HCT116 (cell line): ENCODE measurements around the gene MRPL44. TPM values are rescaled to one million over a fixed set of nuclear protein-coding genes. Genes with fewer than 3 reads are reported as not detected.

Experiments
- ATAC-seq: fragments of 200-7000 bp; cut with Tn5 transposase; 2 replicates; pipeline ENCODE4 v1.9.1; 2020; ENCODE audit warnings: mild to moderate bottlenecking, moderate library complexity
- BruUV-seq: library from RNA; stranded (reverse); fragments of 400-500 nt; replicated peaks from 2 replicates; lab custom pipeline; 2021; lab: Mats Ljungman, UMichigan
- CTCF ChIA-PET: fragments of 300-600 bp; sonication (Branson Sonifier 250); formaldehyde crosslinking; loops from one replicate; lab custom pipeline; 2021; ENCODE audit warnings: antibody characterized with exemption; lab: Charles Lee
- POLR2A ChIA-PET: fragments of 300-600, 350-600 bp; sonication (Branson Sonifier 250); formaldehyde crosslinking; loops from one replicate; lab custom pipeline; 2021; ENCODE audit warnings: antibody characterized with exemption; lab: Charles Lee
- RAD21 ChIA-PET, 2 experiments: fragments of 300-600 bp; sonication (Branson Sonifier 250); formaldehyde crosslinking; loops; one replicate each; lab custom pipeline; 2023; ENCODE audit warnings: low total read pairs in 2 of 2; ENCODE audit not compliant: uncharacterized antibody in 2 of 2, unreplicated experiment in 2 of 2, low non-redundant PET in 1 of 2; lab: Charles Lee
- DNase-seq: peaks from one replicate; pipeline ENCODE4 v3.0.0-alpha.2; 2010; ENCODE audit warnings: low read depth, low spot score
- H2AFZ ChIP-seq: fragments of 200-600 bp; shearing (Covaris generic), sonication (generic); 2 replicates; pipeline ENCODE4 v1.6.1; 2017; ENCODE audit warnings: low read depth, mixed run types, mixed read lengths, antibody characterized with exemption, low read length; ENCODE audit not compliant: poor library complexity, severe bottlenecking
- H3K27ac ChIP-seq: 2 replicates; pipeline ENCODE4 v1.5.1; 2012; ENCODE audit warnings: low read depth, low read length
- H3K27me3 ChIP-seq: fragments of 200-600 bp; sonication (generic); 2 replicates; pipeline ENCODE4 v1.6.1; 2016; ENCODE audit warnings: mixed run types, low read length, mixed read lengths; ENCODE audit not compliant: insufficient read depth
- H3K36me3 ChIP-seq, 2 experiments: fragments of 200-500 bp in 1 of 2; fragments of 200-600 bp in 1 of 2; sonication (Bioruptor generic) in 1 of 2; sonication (generic) in 1 of 2; 2 replicates each; pipeline versions ENCODE4 v1.5.1 to v1.6.1; 2014 to 2016; ENCODE audit warnings: low read length in 2 of 2, inconsistent platforms in 1 of 2, mixed read lengths in 1 of 2, mixed run types in 1 of 2; ENCODE audit not compliant: insufficient read depth in 2 of 2, control insufficient read depth in 1 of 2
- H3K4me1 ChIP-seq, 2 experiments: fragments of 200-600 bp in 1 of 2; sonication (generic) in 1 of 2; 2 replicates each; pipeline versions ENCODE4 v1.5.1 to v1.6.1; 2012 to 2017; ENCODE audit warnings: low read length in 2 of 2, inconsistent platforms in 1 of 2, mild to moderate bottlenecking in 1 of 2, mixed read lengths in 1 of 2, mixed run types in 1 of 2, moderate library complexity in 1 of 2; ENCODE audit not compliant: insufficient read depth in 2 of 2, control insufficient read depth in 1 of 2
- H3K4me2 ChIP-seq: fragments of 200-600 bp; sonication (generic); 2 replicates; pipeline ENCODE4 v1.6.1; 2017; ENCODE audit warnings: mixed run types, low read length, mixed read lengths
- H3K4me3 ChIP-seq, 2 experiments: fragments of 200-600 bp in 1 of 2; sonication (generic) in 1 of 2; replicated peaks in 1 of 2; 2 replicates each; pipeline ENCODE4 v1.5.1; 2011 to 2016; ENCODE audit warnings: low read length in 2 of 2, control low read depth in 1 of 2, low read depth in 1 of 2, mild to moderate bottlenecking in 1 of 2, mixed read lengths in 1 of 2, mixed run types in 1 of 2
- H3K79me2 ChIP-seq: fragments of 200-600 bp; sonication (generic); 2 replicates; pipeline ENCODE4 v1.6.1; 2017; ENCODE audit warnings: mild to moderate bottlenecking, mixed run types, low read length, moderate library complexity, mixed read lengths; ENCODE audit not compliant: insufficient read depth
- H3K9ac ChIP-seq: fragments of 200-600 bp; sonication (generic); 2 replicates; pipeline ENCODE4 v1.6.1; 2016; ENCODE audit warnings: low read length, mixed read lengths
- H3K9me2 ChIP-seq: fragments of 200-600 bp; sonication (generic), shearing (Covaris generic); 2 replicates; pipeline ENCODE4 v1.6.1; 2017; ENCODE audit warnings: mixed run types, mild to moderate bottlenecking, moderate library complexity; ENCODE audit not compliant: insufficient read depth
- H3K9me3 ChIP-seq, 2 experiments: fragments of 200-500 bp in 1 of 2; fragments of 200-600 bp in 1 of 2; sonication (Bioruptor generic) in 1 of 2; sonication (generic) in 1 of 2; 2 replicates each; pipeline ENCODE4 v1.6.1; 2014 to 2017; ENCODE audit warnings: low read length in 2 of 2, mixed read lengths in 2 of 2, inconsistent platforms in 1 of 2, low read depth in 1 of 2, mild to moderate bottlenecking in 1 of 2, mixed run types in 1 of 2, moderate library complexity in 1 of 2; ENCODE audit not compliant: control insufficient read depth in 1 of 2, insufficient read depth in 1 of 2
- H4K20me1 ChIP-seq: fragments of 200-600 bp; sonication (generic), shearing (Covaris generic); 2 replicates; pipeline ENCODE4 v1.6.1; 2017; ENCODE audit warnings: mixed run types, mild to moderate bottlenecking, moderate library complexity; ENCODE audit not compliant: insufficient read depth
- CTCF ChIP-seq, 3 experiments: fragments of 200-600 bp in 1 of 3; sonication (generic) in 1 of 3; IDR thresholded peaks in 2 of 3; conservative IDR thresholded peaks in 1 of 3; 2 replicates each; pipeline ENCODE4 v1.5.1; 2012 to 2017; ENCODE audit warnings: low read depth in 2 of 3, low read length in 2 of 3, antibody characterized with exemption in 1 of 3, borderline replicate concordance in 1 of 3, control low read depth in 1 of 3, mild to moderate bottlenecking in 1 of 3, mixed read lengths in 1 of 3, mixed run types in 1 of 3, moderate library complexity in 1 of 3; ENCODE audit not compliant: insufficient read depth in 1 of 3
- EZH2phosphoT487 ChIP-seq: fragments of 200-600 bp; IDR thresholded peaks from 2 replicates; pipeline ENCODE4 v1.6.1; 2018; ENCODE audit warnings: antibody characterized with exemption, borderline replicate concordance
- SRF ChIP-seq: IDR thresholded peaks from 2 replicates; pipeline ENCODE4 v1.6.1; 2012; ENCODE audit warnings: low read depth
- intact Hi-C: fragments of 100-400 bp; cut with micrococcal nuclease; formaldehyde crosslinking; loops from 2 replicates; pipeline ENCODE4 v1.10.0; 2022
- total RNA-seq: library from RNA; stranded (reverse); gene quantifications from one replicate; pipeline ENCODE4 v1.2.1, GENCODE V29; 2021; ENCODE audit not compliant: unreplicated experiment
- TF ChIP-seq, protein P1 (sequence below): IDR thresholded peaks from 2 replicates; pipeline ENCODE4 v1.6.1; 2012

Gene MRPL44
- total RNA-seq, 1 experiment from 2014 or later: 45.8 TPM

DNA sequence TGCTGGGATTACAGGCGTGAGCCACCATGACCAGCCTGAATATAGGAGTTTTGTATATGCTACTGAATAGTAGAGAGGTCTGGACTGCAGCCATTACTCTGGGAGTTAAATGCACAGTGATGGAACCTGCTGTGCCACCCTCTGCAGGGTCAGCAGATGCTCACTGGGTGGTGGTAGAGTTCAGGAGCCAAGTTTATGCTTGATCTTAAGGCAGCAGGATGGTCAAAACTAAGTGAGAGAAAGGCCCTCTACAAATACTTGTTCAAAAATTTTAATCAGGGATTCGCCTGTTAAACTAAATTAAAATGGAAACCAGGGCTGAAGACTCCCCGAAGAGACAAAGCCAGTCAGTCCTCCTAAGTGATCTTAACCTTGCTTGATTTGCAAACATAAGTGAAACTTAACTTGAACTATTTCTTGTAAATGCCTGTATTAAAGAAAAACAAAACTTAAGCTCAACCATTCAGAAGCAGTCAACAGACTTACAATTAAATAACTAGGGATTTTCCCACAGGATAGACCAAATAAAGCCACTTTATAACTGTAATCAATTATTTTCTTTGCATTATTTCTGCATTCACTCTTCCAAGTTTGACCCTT is 7.9 kb upstream of the MRPL44 start:
- no peak for DNase-seq
- BruUV-seq: no TSS peak
- H3K4me1 ChIP-seq: peaks cover 5 to 16% of the 10 kb centered on the region in 2 experiments; a peak in 3 of 4 replicates
- H3K79me2 ChIP-seq: peaks cover 8% of the 10 kb centered on the region
- RAD21 ChIA-PET: no interaction called here
- H3K36me3 ChIP-seq: no peaks in the 10 kb centered on the region
- no peaks in the 10 kb centered on the region for H3K27me3 ChIP-seq
- H3K27ac ChIP-seq: no peak overlapping the region
- H3K4me2 ChIP-seq: no peak overlapping the region
- no peak overlapping the region for H3K9ac ChIP-seq
- no peak overlapping the region for H3K4me3 ChIP-seq
- no peaks in the 10 kb centered on the region for H3K9me2 ChIP-seq
- TF ChIP-seq CTCF (IDR thresholded peaks at IDR 0.05 in 2 of 3, conservative IDR thresholded peaks at IDR 0.05 in 1 of 3; ENCODE audit: borderline replicate concordance in 1 of 3, insufficient read depth in 1 of 3, low read depth in 2 of 3, low read length in 2 of 3) (no peak), EZH2phosphoT487 (no peak), SRF (no peak)
- TF ChIP-seq, protein P1, sequence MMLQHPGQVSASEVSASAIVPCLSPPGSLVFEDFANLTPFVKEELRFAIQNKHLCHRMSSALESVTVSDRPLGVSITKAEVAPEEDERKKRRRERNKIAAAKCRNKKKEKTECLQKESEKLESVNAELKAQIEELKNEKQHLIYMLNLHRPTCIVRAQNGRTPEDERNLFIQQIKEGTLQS: no peak
- H2AFZ ChIP-seq: no peak overlapping the region
- POLR2A ChIA-PET: no interaction called here
- intact Hi-C loops: loop anchor here (10.0 kb wide), 2 partner anchors 115 to 255 kb away; partner anchors contain the start of gene AP1S3
- CTCF ChIA-PET: no interaction called here
- no peaks in the 10 kb centered on the region for H3K9me3 ChIP-seq
- no peak for ATAC-seq
- H4K20me1 ChIP-seq: no peaks in the 10 kb centered on the region
